ENCODE measurements around the gene CDH6. TPM values are rescaled to one million over a fixed set of nuclear protein-coding genes. Genes with fewer than 3 reads are reported as not detected.

Gene CDH6
- 0.32 and 1.1 TPM in 2 replicates for total RNA-seq

DNA sequence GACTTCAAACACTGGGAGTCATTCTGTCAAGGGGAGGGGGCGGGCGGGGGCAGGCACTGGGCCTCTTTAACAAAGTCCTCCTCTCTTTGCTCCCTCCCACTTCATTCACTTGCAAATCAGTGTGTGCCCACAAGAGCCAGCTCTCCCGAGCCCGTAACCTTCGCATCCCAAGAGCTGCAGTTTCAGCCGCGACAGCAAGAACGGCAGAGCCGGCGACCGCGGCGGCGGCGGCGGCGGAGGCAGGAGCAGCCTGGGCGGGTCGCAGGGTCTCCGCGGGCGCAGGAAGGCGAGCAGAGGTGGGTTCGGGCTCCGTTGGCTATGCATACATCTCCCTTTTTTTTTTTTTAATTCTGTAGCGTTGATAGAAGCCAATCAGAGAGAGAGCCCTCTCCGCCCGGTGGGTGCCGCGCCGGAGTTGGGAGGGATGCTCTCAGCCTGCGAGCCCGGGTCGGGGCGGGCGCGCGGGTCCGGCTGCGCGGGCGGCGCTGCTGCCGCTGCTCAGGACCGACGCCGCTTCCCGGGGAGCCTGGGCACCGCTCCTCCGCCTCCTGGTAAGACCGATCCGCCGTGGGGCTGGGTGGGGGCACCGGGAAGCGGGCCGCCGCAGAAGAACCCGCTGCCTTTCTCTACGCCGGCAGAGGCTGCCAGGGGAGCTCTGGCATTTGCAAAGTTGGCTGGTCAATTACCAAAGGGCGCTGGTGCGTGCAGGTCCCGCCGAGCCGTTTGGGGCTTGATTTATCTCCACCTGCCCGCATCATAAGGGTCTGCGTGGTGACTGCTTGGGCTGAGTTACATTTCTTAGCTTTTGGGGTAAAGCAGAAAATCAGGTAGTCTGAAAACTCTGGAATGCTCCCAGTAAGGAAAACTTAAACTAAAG lies at the start of gene CDH6:
Gene CDH6 (plus strand): TSS at position 96 of the 877 bp plus-strand sequence. CDS start 73,788 bp downstream, outside the sequence.

All from epithelial cell of umbilical artery (primary cell).